ENCODE results near the gene SVEP1. TPM values are rescaled to one million over a fixed set of nuclear protein-coding genes. Genes with fewer than 3 reads are reported as not detected.

SVEP1 gene
- polyA plus RNA-seq, 3 donors: 4.5 to 10.1 (median 6.8) TPM

Other genes starting within 250 kb of the SVEP1 start
- not detected for gene TXNDC8, start 241.9 kb downstream of the SVEP1 start, polyA plus RNA-seq (ENCODE audit: insufficient read length in 3 of 3)
- under 1 TPM in 2 of 3 donors, not detected in 1; 0.04 to 0.12 TPM for gene MUSK, start 89.0 kb upstream of the SVEP1 start, polyA plus RNA-seq (ENCODE audit: insufficient read length in 3 of 3)